K562 (cell line): ENCODE data around the gene DBNDD1. TPM values are rescaled to one million over a fixed set of nuclear protein-coding genes. Genes with fewer than 3 reads are reported as not detected.
A peak's percentile ranks its signal among the peaks of the same experiment; 100 is the strongest.

Experiments
- ATAC-seq: fragments of 200-7000 bp; cut with Tn5 transposase; 3 replicates; pipeline ENCODE4 v1.9.1; 2020; ENCODE audit warnings: moderate library complexity
- BruUV-seq: library from RNA; stranded (reverse); fragments of 400-500 nt; replicated peaks from 2 replicates; lab custom pipeline; 2021; lab: Mats Ljungman, UMichigan
- CTCF ChIA-PET: fragments of 300-600 bp; formaldehyde crosslinking; extraction: SDS; loops from one replicate; lab custom pipeline; 2021; ENCODE audit warnings: low intra/inter-chr PET ratio; lab: Yijun Ruan, JAX
- POLR2A ChIA-PET: fragments of 300-600, 350-650 bp; sonication (Branson Sonifier 250); formaldehyde crosslinking; extraction: SDS; loops from one replicate; lab custom pipeline; 2021; ENCODE audit warnings: antibody characterized with exemption, inconsistent platforms; lab: Yijun Ruan, JAX
- DNase-seq, 4 experiments: peaks; one replicate each; pipeline versions ENCODE4 v3.0.0 to v3.0.0-alpha.2; 2011 to 2018; ENCODE audit warnings: low spot score in 3 of 4, mixed read lengths in 3 of 4; ENCODE audit errors: extremely low read depth in 1 of 4
- FAIRE-seq: peaks from 2 replicates; lab custom pipeline; 2011; peaks lifted over from hg19 to GRCh38; lab: Jason Lieb, UNC
- H2AFZ ChIP-seq: 2 replicates; pipeline ENCODE4 v1.6.0; 2011; ENCODE audit warnings: low read depth, low read length, control low read depth, inconsistent platforms
- H3K27ac ChIP-seq: fragments of 200-600 bp; 3 replicates; pipeline ENCODE4 v1.8.0; 2011; ENCODE audit warnings: low read depth, mild to moderate bottlenecking, control low read depth, inconsistent platforms, low read length, moderate library complexity, mixed read lengths; ENCODE audit errors: extremely low read depth
- H3K27me3 ChIP-seq, 2 experiments: fragments of 300-600 bp in 1 of 2; 2 replicates in 1 of 2; 3 replicates in 1 of 2; pipeline versions ENCODE4 v1.6.0 to v1.8.0; 2011; ENCODE audit warnings: inconsistent platforms in 2 of 2, low read length in 2 of 2, mild to moderate bottlenecking in 1 of 2, mixed read lengths in 1 of 2, moderate library complexity in 1 of 2; ENCODE audit not compliant: control insufficient read depth in 2 of 2, insufficient read depth in 2 of 2
- H3K36me3 ChIP-seq: fragments of 300-600 bp; 3 replicates; pipeline ENCODE4 v1.8.0; 2011; ENCODE audit warnings: mild to moderate bottlenecking, low read length, inconsistent platforms; ENCODE audit not compliant: control insufficient read depth, insufficient read depth
- H3K4me1 ChIP-seq, 2 experiments: fragments of 200-600 bp in 1 of 2; replicated peaks in 1 of 2; 2 replicates in 1 of 2; 3 replicates in 1 of 2; pipeline versions ENCODE4 v1.5.1 to v1.8.0; 2011; ENCODE audit warnings: inconsistent platforms in 2 of 2, low read length in 2 of 2, mild to moderate bottlenecking in 1 of 2, mixed read lengths in 1 of 2, moderate library complexity in 1 of 2; ENCODE audit not compliant: control insufficient read depth in 2 of 2, insufficient read depth in 2 of 2
- H3K4me2 ChIP-seq: 2 replicates; pipeline ENCODE4 v1.6.1; 2011; ENCODE audit warnings: low read length, control low read depth, inconsistent platforms, mixed read lengths; ENCODE audit not compliant: insufficient read depth
- H3K4me3 ChIP-seq: fragments of 200-600 bp; sonication (generic), shearing (Covaris generic); 2 replicates; pipeline ENCODE4 v1.5.1; 2016; ENCODE audit warnings: control low read depth, inconsistent platforms
- H3K79me2 ChIP-seq: fragments of 200-600 bp; 3 replicates; pipeline ENCODE4 v1.8.0; 2011; ENCODE audit warnings: low read length, inconsistent platforms; ENCODE audit not compliant: control insufficient read depth, insufficient read depth
- H3K9ac ChIP-seq, 2 experiments: 2 replicates each; pipeline versions ENCODE4 v1.6.0 to v1.6.1; 2011; ENCODE audit warnings: low read depth in 2 of 2, low read length in 2 of 2, control low read depth in 1 of 2, inconsistent platforms in 1 of 2, mild to moderate bottlenecking in 1 of 2, mixed read lengths in 1 of 2; ENCODE audit not compliant: insufficient read depth in 1 of 2
- H3K9me1 ChIP-seq: one replicate; pipeline ENCODE4 v1.6.0; 2011; ENCODE audit warnings: inconsistent platforms, mild to moderate bottlenecking, low read length, moderate library complexity; ENCODE audit not compliant: control insufficient read depth, insufficient read depth
- H3K9me3 ChIP-seq: replicated peaks from 2 replicates; pipeline ENCODE4 v1.5.1; 2011; ENCODE audit warnings: low read depth, low read length, inconsistent platforms; ENCODE audit not compliant: control insufficient read depth, insufficient read depth
- H4K20me1 ChIP-seq: replicated peaks from 2 replicates; pipeline ENCODE4 v1.6.1; 2011; ENCODE audit warnings: low read length, inconsistent platforms, mixed read lengths; ENCODE audit not compliant: control insufficient read depth, insufficient read depth
- AFF4 ChIP-seq: sonication (generic); formaldehyde crosslinking; IDR thresholded peaks from 2 replicates; pipeline ENCODE4 v1.8.0; 2023; ENCODE audit warnings: mild to moderate bottlenecking, missing genetic modification reagents
- ARID3B ChIP-seq: fragments of 250-450 bp; sonication (Bioruptor Pico); IDR thresholded peaks from 2 replicates; pipeline ENCODE4 v1.4.0; 2020; ENCODE audit warnings: borderline replicate concordance
- FOXM1 ChIP-seq, 2 experiments: fragments of 450-650 bp in 1 of 2; sonication (generic) in 1 of 2; formaldehyde crosslinking in 1 of 2; IDR thresholded peaks; 2 replicates each; pipeline versions ENCODE4 v1.6.1 to v1.9.0; 2017 to 2022; ENCODE audit warnings: low read depth in 2 of 2, mild to moderate bottlenecking in 2 of 2, missing genetic modification reagents in 1 of 2, moderate library complexity in 1 of 2
- NBN ChIP-seq: fragments of 450-650 bp; IDR thresholded peaks from 2 replicates; pipeline ENCODE4 v1.6.1; 2016; ENCODE audit warnings: low read depth, mild to moderate bottlenecking
- TEAD1 ChIP-seq, 2 experiments: fragments of 450-650 bp in 1 of 2; sonication (generic) in 1 of 2; formaldehyde crosslinking; IDR thresholded peaks; 2 replicates each; pipeline versions ENCODE4 v1.4.0 to v1.8.0; 2020 to 2022; ENCODE audit warnings: mild to moderate bottlenecking in 2 of 2, missing genetic modification reagents in 1 of 2
- ZBTB5 ChIP-seq: fragments of 450-650 bp; IDR thresholded peaks from 2 replicates; pipeline ENCODE4 v1.6.1; 2017; ENCODE audit warnings: antibody characterized with exemption
- ZMIZ1 ChIP-seq, 2 experiments: fragments of 150-350 bp in 1 of 2; IDR thresholded peaks; 2 replicates each; pipeline ENCODE4 v1.6.1; 2012 to 2016; ENCODE audit warnings: low read depth in 2 of 2, low read length in 2 of 2, mild to moderate bottlenecking in 1 of 2, moderate library complexity in 1 of 2
- ZNF23 ChIP-seq: fragments of 250-450 bp; sonication (Bioruptor Pico); IDR thresholded peaks from 2 replicates; pipeline ENCODE4 v1.4.0; 2020; ENCODE audit warnings: mild to moderate bottlenecking
- WGBS: fragments of 100-300 bp; shearing (Covaris generic); methylation state at CpG from one replicate; pipeline ENCODE4 v1.1.6; 2016; ENCODE audit warnings: low coverage, mixed read lengths; ENCODE audit not compliant: insufficient coverage; ENCODE audit errors: missing lambda C conversion rate; 5-methylcytosine and 5-hydroxymethylcytosine counted together
- in situ Hi-C: fragments of 300-500 bp; cut with MboI; formaldehyde crosslinking; loops from 4 replicates; pipeline ENCODE4 v1.15.0; 2018; ENCODE audit warnings: inconsistent platforms, mixed read lengths
- intact Hi-C: fragments of 100-400 bp; cut with micrococcal nuclease; formaldehyde crosslinking; loops from 2 replicates; pipeline ENCODE4 v1.14.2; 2022
- polyA plus RNA-seq, 8 experiments: library from polyadenylated mRNA; depleted of rRNA in 4 of 8; stranded (reverse) in 5 of 8; unstranded in 3 of 8; fragments of >200 nt; fragmentation: Nextera tagmentation in 2 of 8; fragmentation: Illumina TruSeq in 1 of 8; extraction: Ambion mirVana in 2 of 8; extraction: Trizol in 1 of 8; gene quantifications; 2 replicates each; pipeline versions ENCODE4 v1.2.1 to v1.2.3, GENCODE V29; 2011 to 2014; ENCODE audit warnings: inconsistent platforms in 1 of 8, missing spikeins in 1 of 8
- total RNA-seq, 7 experiments: library from RNA; depleted of rRNA in 6 of 7; stranded (reverse); fragments of >200 nt in 6 of 7; fragmentation: Illumina TruSeq in 2 of 7; extraction: Trizol in 2 of 7; gene quantifications; 2 replicates each; pipeline versions ENCODE4 v1.2.1 to v1.2.3, GENCODE V29; 2011 to 2021; ENCODE audit warnings: low replicate concordance in 1 of 7

Gene DBNDD1
- total and polyA plus RNA-seq, 9 of the 15 experiments (the other 6 are each of a cell fraction or from before 2014, with no cell fraction given) = 0.55 to 13.0 (median 5.8) TPM

- in situ Hi-C loops = no loop called here
- DNase-seq (no peak), ATAC-seq (no peak), FAIRE-seq (no peak)
- Histone ChIP-seq H3K9me1 (no peaks in the 10 kb centered on the region), H3K4me1 (peaks cover 0 to 39% of the 10 kb centered on the region in 2 experiments; a peak in 3 of 5 replicates), H3K36me3 (peaks cover 12% of the 10 kb centered on the region; the same call in 2 of the 3 replicates), H3K27me3 (no peaks in the 10 kb centered on the region), H3K9ac (peak overlapping the region in 1 of 2 experiments; percentile 68; a peak in 1 of 4 replicates), H3K79me2 (no peaks in the 10 kb centered on the region), H3K4me2 (no peak overlapping the region), H4K20me1 (no peaks in the 10 kb centered on the region), H3K9me3 (no peaks in the 10 kb centered on the region), H3K27ac (no peak overlapping the region), H2AFZ (no peak overlapping the region), H3K4me3 (no peak overlapping the region)
- intact Hi-C loops = no loop called here
- ChIA-PET CTCF (no interaction called here), POLR2A (interaction anchor here (0.6 kb wide), 2 partner anchors 20 to 130 kb away, joined by 3 read pairs; partner anchors contain the start of gene TCF25)
- 57% methylated on average over 6 of the region's 7 CpGs for WGBS
- BruUV-seq = no TSS peak
- TF ChIP-seq ZBTB5 (no peak), ZNF23 (CRISPR knock-in tag) (no peak), AFF4 (CRISPR knock-in tag) (no peak), NBN (no peak), ZMIZ1 (IDR thresholded peaks at IDR 0.05; ENCODE audit: low read depth in 2 of 2, low read length in 2 of 2) (no peak), FOXM1 (IDR thresholded peaks at IDR 0.05; ENCODE audit: low read depth) (no peak), FOXM1 (CRISPR knock-in tag; IDR thresholded peaks at IDR 0.05; ENCODE audit: low read depth) (no peak), ARID3B (CRISPR knock-in tag) (no peak), TEAD1 (CRISPR knock-in tag; IDR thresholded peaks at IDR 0.05) (no peak)
These were observed 16.5 kb downstream of the DBNDD1 start for GRCh38 chr16:90002759-90003158.
